ENCODE results near the gene MYO18A.
"Not testable (repeated sequence)": the region's sequence is repeated elsewhere in the genome, so short reads cannot be mapped to it uniquely, and the experiment has no call there.

The MYO18A gene

GRCh38 chr17:29091606-29092289 lies 88.5 kb downstream of the MYO18A start:
- H3K27ac ChIP-seq = 0 out of 2 replicates have a peak overlapping the region, but pooled peaks have one; percentile 2
- no peak for TF ChIP-seq CTCF (conservative IDR thresholded peaks at IDR 0.05)

GRCh38 chr17:29090750-29091605 lies 89.2 kb downstream of the MYO18A start:
- no peak overlapping the region for H3K27ac ChIP-seq
- peak; percentile 15; the same call in 1 of the 2 replicates for TF ChIP-seq CTCF (conservative IDR thresholded peaks at IDR 0.05)

- TF ChIP-seq CTCF (conservative IDR thresholded peaks at IDR 0.05) = no peak
- H3K27ac ChIP-seq = no peak overlapping the region
These were observed 90.1 kb downstream of the MYO18A start for GRCh38 chr17:29090108-29090507.

GRCh38 chr17:29089601-29090044 lies 90.6 kb downstream of the MYO18A start:
- TF ChIP-seq CTCF (conservative IDR thresholded peaks at IDR 0.05) = no peak

GRCh38 chr17:29088782-29089181 lies 91.4 kb downstream of the MYO18A start:
- H3K27ac ChIP-seq = not testable (repeated sequence)

More at GRCh38 chr17:29089601-29090044, 90.6 kb downstream of the MYO18A start:
- no peak overlapping the region for H3K27ac ChIP-seq

- TF ChIP-seq CTCF (conservative IDR thresholded peaks at IDR 0.05) = no peak
- no peak overlapping the region for H3K27ac ChIP-seq
These were observed 93.4 kb downstream of the MYO18A start for GRCh38 chr17:29086628-29087332.

GRCh38 chr17:29085223-29085622 lies 95.0 kb downstream of the MYO18A start:
- peak overlapping the region; percentile 47 for H3K27ac ChIP-seq
- no peak for TF ChIP-seq CTCF (conservative IDR thresholded peaks at IDR 0.05)
